ENCODE results near the gene TRAPPC11.

The TRAPPC11 gene

DNA sequence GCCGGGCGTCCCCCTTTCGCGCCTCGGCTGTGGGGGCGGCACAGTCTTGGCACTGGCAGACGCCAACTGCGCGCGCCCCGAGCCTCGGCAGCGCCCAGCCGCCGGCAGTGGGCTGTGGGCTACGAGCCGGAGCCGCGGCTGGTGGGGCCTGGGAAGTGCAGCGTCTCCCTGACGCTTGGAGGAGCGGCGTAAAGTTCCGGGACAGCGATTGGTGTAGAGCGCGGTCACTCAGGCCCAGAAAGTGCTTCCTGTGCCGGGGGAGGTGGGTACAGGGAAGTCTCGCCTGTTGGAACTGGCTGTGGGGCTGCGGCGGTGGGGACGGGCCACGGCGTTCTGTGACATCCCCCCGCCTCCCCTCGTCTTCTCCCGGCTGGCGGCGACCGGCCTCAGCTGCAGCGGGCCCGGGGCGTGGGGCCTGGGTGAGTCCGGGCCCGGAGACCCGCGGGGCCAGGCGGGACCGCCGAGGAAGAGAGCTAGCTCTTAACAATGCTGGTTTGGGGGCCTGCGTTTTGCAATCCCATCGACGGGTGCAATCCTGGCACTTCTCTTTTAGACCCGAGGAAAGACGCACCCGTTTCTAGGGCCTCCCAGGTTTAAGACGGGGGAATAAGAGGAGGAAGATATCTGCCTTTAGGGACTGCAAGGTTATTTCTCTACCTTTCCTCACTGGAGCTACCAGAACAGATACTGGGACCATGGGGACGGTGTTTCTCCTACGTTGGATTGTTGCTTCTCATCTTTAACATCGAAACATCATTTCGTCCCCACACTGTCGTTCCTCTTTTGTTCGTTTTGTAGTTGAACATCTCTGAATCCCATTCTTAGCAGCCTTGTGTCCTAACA is at the start of gene TRAPPC11, which contains the start of gene RWDD4:
TSS of gene TRAPPC11 (plus strand) at position 265 of the 843 bp plus-strand sequence. CDS start 4,575 bp downstream, outside the sequence.
TSS of gene RWDD4 (minus strand) at position 157 of the 843 bp plus-strand sequence. CDS start 233 bp downstream, outside the sequence.
- peak; percentile 75 for TF ChIP-seq CREB1 (IDR thresholded peaks at IDR 0.05; ENCODE audit: low read depth)
- TF ChIP-seq TAF1 (IDR thresholded peaks at IDR 0.05; ENCODE audit: low read depth): peak; percentile 73; the same call in 1 of the 2 replicates
- TF ChIP-seq, protein P1, sequence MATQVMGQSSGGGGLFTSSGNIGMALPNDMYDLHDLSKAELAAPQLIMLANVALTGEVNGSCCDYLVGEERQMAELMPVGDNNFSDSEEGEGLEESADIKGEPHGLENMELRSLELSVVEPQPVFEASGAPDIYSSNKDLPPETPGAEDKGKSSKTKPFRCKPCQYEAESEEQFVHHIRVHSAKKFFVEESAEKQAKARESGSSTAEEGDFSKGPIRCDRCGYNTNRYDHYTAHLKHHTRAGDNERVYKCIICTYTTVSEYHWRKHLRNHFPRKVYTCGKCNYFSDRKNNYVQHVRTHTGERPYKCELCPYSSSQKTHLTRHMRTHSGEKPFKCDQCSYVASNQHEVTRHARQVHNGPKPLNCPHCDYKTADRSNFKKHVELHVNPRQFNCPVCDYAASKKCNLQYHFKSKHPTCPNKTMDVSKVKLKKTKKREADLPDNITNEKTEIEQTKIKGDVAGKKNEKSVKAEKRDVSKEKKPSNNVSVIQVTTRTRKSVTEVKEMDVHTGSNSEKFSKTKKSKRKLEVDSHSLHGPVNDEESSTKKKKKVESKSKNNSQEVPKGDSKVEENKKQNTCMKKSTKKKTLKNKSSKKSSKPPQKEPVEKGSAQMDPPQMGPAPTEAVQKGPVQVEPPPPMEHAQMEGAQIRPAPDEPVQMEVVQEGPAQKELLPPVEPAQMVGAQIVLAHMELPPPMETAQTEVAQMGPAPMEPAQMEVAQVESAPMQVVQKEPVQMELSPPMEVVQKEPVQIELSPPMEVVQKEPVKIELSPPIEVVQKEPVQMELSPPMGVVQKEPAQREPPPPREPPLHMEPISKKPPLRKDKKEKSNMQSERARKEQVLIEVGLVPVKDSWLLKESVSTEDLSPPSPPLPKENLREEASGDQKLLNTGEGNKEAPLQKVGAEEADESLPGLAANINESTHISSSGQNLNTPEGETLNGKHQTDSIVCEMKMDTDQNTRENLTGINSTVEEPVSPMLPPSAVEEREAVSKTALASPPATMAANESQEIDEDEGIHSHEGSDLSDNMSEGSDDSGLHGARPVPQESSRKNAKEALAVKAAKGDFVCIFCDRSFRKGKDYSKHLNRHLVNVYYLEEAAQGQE (IDR thresholded peaks at IDR 0.05; ENCODE audit: low read depth): no peak
- TF ChIP-seq TEAD4 (IDR thresholded peaks at IDR 0.05): no peak
- TF ChIP-seq, protein P2, sequence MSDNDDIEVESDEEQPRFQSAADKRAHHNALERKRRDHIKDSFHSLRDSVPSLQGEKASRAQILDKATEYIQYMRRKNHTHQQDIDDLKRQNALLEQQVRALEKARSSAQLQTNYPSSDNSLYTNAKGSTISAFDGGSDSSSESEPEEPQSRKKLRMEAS (IDR thresholded peaks at IDR 0.05): peak; percentile 79
- peak; percentile 87 for TF ChIP-seq ZBTB7A (IDR thresholded peaks at IDR 0.05; ENCODE audit: low read depth)
- TF ChIP-seq, protein P3, sequence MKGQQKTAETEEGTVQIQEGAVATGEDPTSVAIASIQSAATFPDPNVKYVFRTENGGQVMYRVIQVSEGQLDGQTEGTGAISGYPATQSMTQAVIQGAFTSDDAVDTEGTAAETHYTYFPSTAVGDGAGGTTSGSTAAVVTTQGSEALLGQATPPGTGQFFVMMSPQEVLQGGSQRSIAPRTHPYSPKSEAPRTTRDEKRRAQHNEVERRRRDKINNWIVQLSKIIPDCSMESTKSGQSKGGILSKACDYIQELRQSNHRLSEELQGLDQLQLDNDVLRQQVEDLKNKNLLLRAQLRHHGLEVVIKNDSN (IDR thresholded peaks at IDR 0.05): no peak; the same call in 1 of the 2 replicates
- no peak for TF ChIP-seq RAD21 (IDR thresholded peaks at IDR 0.05; ENCODE audit: low read depth)
- TF ChIP-seq NFIC (IDR thresholded peaks at IDR 0.05): no peak
- TF ChIP-seq CEBPB (IDR thresholded peaks at IDR 0.05): peak; percentile 71; the same call in 1 of the 2 replicates
- TF ChIP-seq YY1 (IDR thresholded peaks at IDR 0.05; ENCODE audit: low read depth): no peak
- 0 out of 2 replicates have a peak, but pooled peaks have one; percentile 2 for TF ChIP-seq EGR1 (IDR thresholded peaks at IDR 0.05)
- no peak for TF ChIP-seq EP300 (IDR thresholded peaks at IDR 0.05; ENCODE audit: borderline replicate concordance)
- TF ChIP-seq TCF12 (IDR thresholded peaks at IDR 0.05; ENCODE audit: low read depth): peak; percentile 46; the same call in 1 of the 2 replicates

DNA sequence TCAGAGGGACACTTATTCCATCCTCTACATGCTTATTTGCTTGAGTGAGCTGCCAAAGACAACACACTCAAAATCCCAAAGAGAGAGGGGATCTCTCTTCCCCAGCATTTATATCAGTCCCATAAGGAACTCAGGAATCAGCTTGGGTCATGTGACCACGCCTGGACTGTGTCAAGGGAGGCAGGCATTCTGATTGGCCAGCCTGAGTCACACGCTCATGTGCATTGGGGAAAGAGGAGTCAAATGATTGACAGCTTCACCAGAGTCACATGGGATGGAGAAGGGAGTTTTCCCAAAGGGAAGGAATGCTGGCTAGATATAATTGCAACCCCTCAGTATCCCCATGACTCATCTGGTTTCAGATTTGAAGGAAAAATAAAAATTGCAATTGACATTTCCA is 49.1 kb upstream of the TRAPPC11 start:
- TF ChIP-seq, protein P3 (IDR thresholded peaks at IDR 0.05): peak; percentile 92
- TF ChIP-seq CREB1 (IDR thresholded peaks at IDR 0.05; ENCODE audit: low read depth): no peak

DNA sequence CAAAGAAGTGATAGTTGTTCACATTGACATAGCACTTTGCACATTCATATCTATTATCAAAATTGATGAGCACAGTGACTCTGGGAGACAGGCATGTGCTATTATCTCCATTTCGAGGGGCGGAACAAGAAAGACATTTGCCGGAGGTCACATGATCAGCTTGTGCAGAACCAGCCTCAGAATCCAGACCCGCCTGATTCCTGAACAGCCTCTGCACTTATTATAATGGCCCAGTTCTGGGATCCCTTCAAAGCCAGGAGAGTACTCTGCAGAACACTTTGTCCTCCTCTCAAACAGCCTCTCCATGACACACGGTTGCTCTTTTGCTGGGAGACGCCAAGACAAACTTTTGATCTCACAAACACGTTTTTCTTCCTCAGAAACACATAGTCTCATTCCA is 48.5 kb upstream of the TRAPPC11 start:
- TF ChIP-seq FOXM1 (IDR thresholded peaks at IDR 0.05; ENCODE audit: borderline replicate concordance, low read depth): no peak
- TF ChIP-seq, protein P3 (IDR thresholded peaks at IDR 0.05): 0 out of 2 replicates have a peak, but pooled peaks have one; percentile 13

DNA sequence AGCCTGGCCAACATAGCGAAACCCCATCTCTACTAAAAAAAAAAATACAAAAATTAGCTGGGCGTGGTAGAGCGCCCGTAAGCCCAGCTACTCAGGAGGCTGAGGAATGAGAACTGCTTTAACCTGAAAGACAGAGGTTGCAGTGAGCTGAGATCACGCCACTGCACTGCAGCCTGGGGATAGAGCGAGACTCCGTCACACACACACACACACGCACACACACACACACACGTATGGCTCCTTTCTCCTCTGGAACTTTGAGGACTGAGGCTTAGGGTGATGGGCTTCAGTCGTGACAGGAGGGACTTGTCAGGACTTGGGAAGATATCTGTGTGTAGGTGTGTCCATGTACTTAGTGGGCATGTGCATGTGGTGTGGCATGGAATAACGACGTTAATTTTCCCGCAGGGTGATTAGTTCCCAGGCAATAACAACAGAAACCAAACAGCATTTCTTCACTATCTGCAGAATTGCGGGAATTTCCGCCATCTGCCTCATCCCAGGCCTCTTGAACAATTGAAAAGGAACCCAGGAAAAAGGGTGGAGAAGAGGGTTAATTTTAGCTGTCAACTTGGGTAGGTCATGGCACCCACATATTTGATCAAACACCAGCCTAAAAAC is 47.8 kb upstream of the TRAPPC11 start:
- TF ChIP-seq, protein P3 (IDR thresholded peaks at IDR 0.05): no peak
- TF ChIP-seq RAD21 (IDR thresholded peaks at IDR 0.05; ENCODE audit: low read depth) (no peak), CREB1 (IDR thresholded peaks at IDR 0.05; ENCODE audit: low read depth) (no peak), ZBTB7A (IDR thresholded peaks at IDR 0.05; ENCODE audit: low read depth) (no peak), EGR1 (IDR thresholded peaks at IDR 0.05) (no peak), EP300 (IDR thresholded peaks at IDR 0.05; ENCODE audit: borderline replicate concordance) (no peak), YY1 (IDR thresholded peaks at IDR 0.05; ENCODE audit: low read depth) (no peak)
- TF ChIP-seq, protein P1 (IDR thresholded peaks at IDR 0.05; ENCODE audit: low read depth): no peak
